ENCODE data around the gene EIF3B.

- TF ChIP-seq CTCF (IDR thresholded peaks at IDR 0.05; ENCODE audit: low read depth, low read length, missing input control) (no peak), GABPA (IDR thresholded peaks at IDR 0.05 in 1 of 2, conservative IDR thresholded peaks at IDR 0.05 in 1 of 2) (no peak), ZBTB33 (IDR thresholded peaks at IDR 0.05) (no peak), TAF1 (conservative IDR thresholded peaks at IDR 0.05) (no peak), REST (IDR thresholded peaks at IDR 0.05) (no peak), EGR1 (IDR thresholded peaks at IDR 0.05; ENCODE audit: low read depth in 2 of 2) (no peak), ATF3 (IDR thresholded peaks at IDR 0.05) (no peak), MAX (IDR thresholded peaks at IDR 0.05) (no peak), RAD21 (IDR thresholded peaks at IDR 0.05) (no peak), HNF4G (IDR thresholded peaks at IDR 0.05) (no peak), JUND (IDR thresholded peaks at IDR 0.05) (no peak), YY1 (IDR thresholded peaks at IDR 0.05) (no peak), RXRA (IDR thresholded peaks at IDR 0.05) (no peak), SP1 (IDR thresholded peaks at IDR 0.05) (no peak)
Measured at GRCh38 chr7:2326951-2327350, 27.7 kb upstream of the EIF3B start.

Measured in liver (tissue), 3 donors.